Measurements from ENCODE around the gene NDUFA13. TPM values are rescaled to one million over a fixed set of nuclear protein-coding genes. Genes with fewer than 3 reads are reported as not detected.

The NDUFA13 gene
- polyA plus RNA-seq, 1 experiment = 388 TPM

DNA sequence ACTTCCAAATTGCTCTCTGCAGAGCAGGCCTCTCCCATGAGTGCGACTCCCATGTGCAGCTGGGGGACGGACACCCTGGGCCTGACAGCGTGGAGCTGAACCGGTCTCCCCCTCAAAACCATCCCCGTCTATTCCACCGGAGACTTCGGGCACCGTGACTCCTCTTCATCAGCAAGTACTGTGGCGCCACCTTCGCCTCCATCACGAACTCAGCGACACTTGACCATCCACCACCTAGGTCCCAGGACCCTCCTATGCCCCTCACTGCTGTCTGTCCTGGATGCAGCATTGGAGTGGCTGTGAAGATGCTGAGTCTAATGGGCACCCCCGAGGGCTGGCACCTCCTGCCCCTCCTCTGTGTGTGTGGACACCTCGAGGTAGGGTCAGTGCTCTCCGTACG, 42.6 kb downstream of the NDUFA13 start:
- H3K27ac ChIP-seq (ENCODE audit: low read depth, low read length) = no peak overlapping the region
- no peak for DNase-seq (ENCODE audit: low read depth, low spot score)
- no peak overlapping the region for H3K4me3 ChIP-seq (ENCODE audit: low read depth, low read length)
- TF ChIP-seq, protein P1, sequence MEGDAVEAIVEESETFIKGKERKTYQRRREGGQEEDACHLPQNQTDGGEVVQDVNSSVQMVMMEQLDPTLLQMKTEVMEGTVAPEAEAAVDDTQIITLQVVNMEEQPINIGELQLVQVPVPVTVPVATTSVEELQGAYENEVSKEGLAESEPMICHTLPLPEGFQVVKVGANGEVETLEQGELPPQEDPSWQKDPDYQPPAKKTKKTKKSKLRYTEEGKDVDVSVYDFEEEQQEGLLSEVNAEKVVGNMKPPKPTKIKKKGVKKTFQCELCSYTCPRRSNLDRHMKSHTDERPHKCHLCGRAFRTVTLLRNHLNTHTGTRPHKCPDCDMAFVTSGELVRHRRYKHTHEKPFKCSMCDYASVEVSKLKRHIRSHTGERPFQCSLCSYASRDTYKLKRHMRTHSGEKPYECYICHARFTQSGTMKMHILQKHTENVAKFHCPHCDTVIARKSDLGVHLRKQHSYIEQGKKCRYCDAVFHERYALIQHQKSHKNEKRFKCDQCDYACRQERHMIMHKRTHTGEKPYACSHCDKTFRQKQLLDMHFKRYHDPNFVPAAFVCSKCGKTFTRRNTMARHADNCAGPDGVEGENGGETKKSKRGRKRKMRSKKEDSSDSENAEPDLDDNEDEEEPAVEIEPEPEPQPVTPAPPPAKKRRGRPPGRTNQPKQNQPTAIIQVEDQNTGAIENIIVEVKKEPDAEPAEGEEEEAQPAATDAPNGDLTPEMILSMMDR (IDR thresholded peaks at IDR 0.05; ENCODE audit: low read depth, low read length) = no peak
- H3K27me3 ChIP-seq (ENCODE audit: control insufficient read depth, insufficient read depth, low read length) = no peaks in the 10 kb centered on the region
- ChIA-PET POLR2A (no interaction called here), CTCF (no interaction called here)
- H3K9me3 ChIP-seq (ENCODE audit: control insufficient read depth, insufficient read depth, low read length) = no peaks in the 10 kb centered on the region

DNA sequence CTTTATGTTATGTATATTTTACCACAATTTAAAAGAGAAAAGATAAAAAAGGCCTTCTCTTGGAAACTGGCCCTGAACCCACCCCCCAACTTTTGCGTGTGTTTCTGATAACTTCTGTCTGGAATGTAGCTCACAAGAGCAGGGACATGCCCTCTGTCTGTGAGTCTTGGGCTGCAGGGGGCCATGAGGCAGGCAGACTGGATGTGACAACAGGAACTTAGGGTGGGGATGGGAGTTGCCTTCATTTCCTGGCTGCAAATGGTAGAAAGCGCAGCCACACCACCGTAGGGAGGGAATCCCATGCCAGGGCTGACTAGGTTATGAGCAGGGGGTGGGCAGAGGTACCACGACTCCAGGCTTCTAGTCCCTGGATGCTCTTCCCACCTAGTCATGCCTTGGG, 43.9 kb downstream of the NDUFA13 start:
- Histone ChIP-seq H3K9me3 (ENCODE audit: control insufficient read depth, insufficient read depth, low read length) (no peaks in the 10 kb centered on the region), H3K4me3 (ENCODE audit: low read depth, low read length) (no peak overlapping the region), H3K27me3 (ENCODE audit: control insufficient read depth, insufficient read depth, low read length) (no peaks in the 10 kb centered on the region), H3K27ac (ENCODE audit: low read depth, low read length) (no peak overlapping the region)
- no peak for DNase-seq (ENCODE audit: low read depth, low spot score)
- CTCF ChIA-PET = interaction anchor here (0.9 to 1.0 kb wide), 2 partner anchors 9 to 84 kb away, joined by 3 read pairs; no protein-coding TSS in a partner anchor
- POLR2A ChIA-PET = no interaction called here
- TF ChIP-seq, protein P1 (IDR thresholded peaks at IDR 0.05; ENCODE audit: low read depth, low read length) = no peak

DNA sequence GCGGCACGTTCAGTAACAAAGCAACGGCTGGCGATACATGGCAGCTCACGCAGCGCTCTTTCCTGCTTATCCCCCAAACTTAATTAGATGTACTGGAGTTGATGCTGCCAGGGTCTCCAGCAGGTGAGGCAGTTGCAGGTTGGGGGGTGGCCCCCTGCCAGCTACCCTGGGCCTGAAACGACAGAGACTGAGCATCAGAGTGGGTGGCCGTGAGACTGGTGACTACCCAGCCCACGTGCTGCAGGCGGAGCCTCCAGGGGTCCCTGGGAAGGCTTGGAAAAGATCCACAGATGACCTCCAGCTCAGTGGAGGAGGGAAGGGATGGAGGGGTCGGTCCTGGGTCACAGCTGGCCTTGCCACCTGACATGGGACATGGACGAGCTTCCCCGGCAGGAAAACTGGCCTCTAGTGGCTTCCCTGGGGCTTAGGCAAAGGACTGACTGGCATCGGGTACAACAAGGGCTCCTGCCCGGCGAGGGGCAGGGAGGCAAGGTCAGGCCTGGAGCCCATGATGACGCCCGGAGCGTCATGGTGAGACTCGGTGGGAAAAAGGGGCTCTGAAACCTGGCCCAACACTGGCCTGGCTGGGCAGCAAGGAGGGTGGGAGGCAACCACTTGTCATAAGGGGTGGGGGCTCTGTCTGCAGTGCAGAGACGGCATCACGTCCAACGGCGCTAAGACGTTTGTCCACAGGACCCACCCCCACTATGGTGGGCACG, 46.1 kb downstream of the NDUFA13 start:
- CTCF ChIA-PET = interaction anchor here (1.2 to 2.1 kb wide), 2 partner anchors 9 to 29 kb away, joined by 3 to 9 read pairs; no protein-coding TSS in a partner anchor

DNA sequence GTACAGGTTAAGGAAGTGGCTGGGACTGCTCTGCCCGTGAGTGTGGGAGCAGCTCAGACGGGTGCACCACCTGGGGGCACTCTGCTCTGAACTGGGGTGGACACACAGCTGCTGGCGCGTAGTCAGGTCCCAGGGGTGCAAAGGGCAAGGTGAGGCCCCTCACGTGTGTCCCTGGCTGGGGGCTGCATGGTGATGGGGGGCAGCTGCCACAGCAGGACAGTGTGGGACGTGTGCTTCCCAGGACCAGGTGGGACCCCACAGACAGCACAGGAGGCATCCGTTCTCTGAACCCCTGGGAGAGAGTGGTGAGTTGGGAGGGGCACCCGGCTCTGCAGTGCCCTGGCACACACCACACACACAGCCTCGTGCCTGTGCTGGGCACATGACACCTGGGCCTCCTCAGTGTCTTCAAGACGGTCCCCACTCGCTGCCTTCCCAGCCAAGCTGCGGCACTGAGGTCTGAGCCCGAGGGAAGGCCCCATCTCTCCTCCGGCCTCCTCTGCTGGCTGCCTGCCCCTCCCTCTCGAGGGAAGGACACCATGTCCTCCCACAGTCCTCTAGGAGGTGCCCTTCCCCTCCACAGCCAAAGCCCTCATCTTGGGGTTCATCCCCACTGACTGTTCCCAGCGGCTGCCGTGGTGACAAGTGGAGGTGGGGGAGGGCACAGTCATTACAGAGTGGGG, 46.8 kb downstream of the NDUFA13 start:
- TF ChIP-seq, protein P1 (IDR thresholded peaks at IDR 0.05; ENCODE audit: low read depth, low read length) = no peak
- no peak overlapping the region for H3K27ac ChIP-seq (ENCODE audit: low read depth, low read length)
- ChIA-PET CTCF (interaction anchor here (2.1 kb wide), 1 partner anchor 10 kb away, joined by 9 read pairs; no protein-coding TSS in a partner anchor), POLR2A (no interaction called here)
- H3K27me3 ChIP-seq (ENCODE audit: control insufficient read depth, insufficient read depth, low read length) = no peaks in the 10 kb centered on the region
- DNase-seq (ENCODE audit: low read depth, low spot score) = no peak
- H3K9me3 ChIP-seq (ENCODE audit: control insufficient read depth, insufficient read depth, low read length) = no peaks in the 10 kb centered on the region; the same call in 1 of the 2 replicates
- no peak overlapping the region for H3K4me3 ChIP-seq (ENCODE audit: low read depth, low read length)

More for the DNA sequence above, 46.1 kb downstream of the NDUFA13 start:
- no peak overlapping the region for H3K4me3 ChIP-seq (ENCODE audit: low read depth, low read length)
- POLR2A ChIA-PET = no interaction called here
- H3K9me3 ChIP-seq (ENCODE audit: control insufficient read depth, insufficient read depth, low read length) = no peaks in the 10 kb centered on the region
- TF ChIP-seq, protein P1 (IDR thresholded peaks at IDR 0.05; ENCODE audit: low read depth, low read length) = no peak
- H3K27me3 ChIP-seq (ENCODE audit: control insufficient read depth, insufficient read depth, low read length) = no peaks in the 10 kb centered on the region
- no peak for DNase-seq (ENCODE audit: low read depth, low spot score)
- no peak overlapping the region for H3K27ac ChIP-seq (ENCODE audit: low read depth, low read length)

DNA sequence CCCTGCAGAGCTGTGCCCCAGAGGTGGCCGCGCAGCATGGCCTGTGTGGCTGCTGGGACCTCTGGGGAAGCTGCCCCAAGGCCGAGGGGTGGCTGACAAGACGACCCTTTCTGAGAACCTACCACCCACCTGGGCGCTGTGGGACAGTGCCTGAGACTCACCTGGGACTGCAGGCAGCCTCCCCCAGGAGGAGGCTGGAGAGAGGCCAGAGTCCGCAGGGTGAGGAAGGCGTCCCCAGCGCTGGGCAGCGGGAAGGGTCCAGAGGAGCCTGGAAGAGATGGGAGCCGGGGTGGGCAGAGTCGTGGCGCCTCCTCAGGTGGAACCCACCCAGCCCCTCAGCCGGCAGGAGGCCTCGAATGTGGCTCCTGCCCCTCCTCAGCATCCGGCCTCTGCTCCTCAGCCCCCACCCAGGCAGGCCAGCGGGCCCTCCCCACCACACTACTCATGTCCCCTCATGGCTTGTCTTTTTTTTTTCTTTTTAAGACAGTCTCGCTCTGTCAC, 47.4 kb downstream of the NDUFA13 start:
- Histone ChIP-seq H3K27me3 (ENCODE audit: control insufficient read depth, insufficient read depth, low read length) (no peaks in the 10 kb centered on the region), H3K9me3 (ENCODE audit: control insufficient read depth, insufficient read depth, low read length) (peaks cover under 1% of the 10 kb centered on the region), H3K27ac (ENCODE audit: low read depth, low read length) (no peak overlapping the region), H3K4me3 (ENCODE audit: low read depth, low read length) (no peak overlapping the region)
- TF ChIP-seq, protein P1 (IDR thresholded peaks at IDR 0.05; ENCODE audit: low read depth, low read length) = no peak
- ChIA-PET POLR2A (no interaction called here), CTCF (interaction anchor here (2.1 kb wide), 1 partner anchor 10 kb away, joined by 9 read pairs; no protein-coding TSS in a partner anchor)
- no peak for DNase-seq (ENCODE audit: low read depth, low spot score)
